ENCODE results near the gene OLFML2B.

DNA sequence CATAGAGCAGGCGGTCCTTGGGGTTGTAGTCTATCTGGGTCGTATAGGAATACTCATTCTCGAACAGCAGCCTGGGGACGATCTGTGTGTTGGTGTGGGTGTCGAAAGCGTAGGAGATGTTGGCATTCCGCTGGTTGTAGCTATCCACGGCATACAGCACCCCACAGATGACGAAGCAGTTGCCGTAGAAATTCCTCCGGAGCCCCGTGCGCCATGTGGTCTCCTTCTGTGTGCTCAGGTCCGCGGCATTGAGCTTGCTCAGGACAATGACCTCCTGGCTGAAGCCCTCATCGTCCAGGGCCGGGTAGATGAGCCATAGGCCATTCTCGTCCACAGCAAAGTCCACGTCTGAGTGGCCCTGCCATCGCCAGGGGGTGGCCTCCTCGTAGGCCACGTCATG lies 39.9 kb downstream of the OLFML2B start:
- TF ChIP-seq, protein P1, sequence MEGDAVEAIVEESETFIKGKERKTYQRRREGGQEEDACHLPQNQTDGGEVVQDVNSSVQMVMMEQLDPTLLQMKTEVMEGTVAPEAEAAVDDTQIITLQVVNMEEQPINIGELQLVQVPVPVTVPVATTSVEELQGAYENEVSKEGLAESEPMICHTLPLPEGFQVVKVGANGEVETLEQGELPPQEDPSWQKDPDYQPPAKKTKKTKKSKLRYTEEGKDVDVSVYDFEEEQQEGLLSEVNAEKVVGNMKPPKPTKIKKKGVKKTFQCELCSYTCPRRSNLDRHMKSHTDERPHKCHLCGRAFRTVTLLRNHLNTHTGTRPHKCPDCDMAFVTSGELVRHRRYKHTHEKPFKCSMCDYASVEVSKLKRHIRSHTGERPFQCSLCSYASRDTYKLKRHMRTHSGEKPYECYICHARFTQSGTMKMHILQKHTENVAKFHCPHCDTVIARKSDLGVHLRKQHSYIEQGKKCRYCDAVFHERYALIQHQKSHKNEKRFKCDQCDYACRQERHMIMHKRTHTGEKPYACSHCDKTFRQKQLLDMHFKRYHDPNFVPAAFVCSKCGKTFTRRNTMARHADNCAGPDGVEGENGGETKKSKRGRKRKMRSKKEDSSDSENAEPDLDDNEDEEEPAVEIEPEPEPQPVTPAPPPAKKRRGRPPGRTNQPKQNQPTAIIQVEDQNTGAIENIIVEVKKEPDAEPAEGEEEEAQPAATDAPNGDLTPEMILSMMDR (tag by site-specific recombination; IDR thresholded peaks at IDR 0.05): no peak
- TF ChIP-seq ZNF23 (tag by site-specific recombination; IDR thresholded peaks at IDR 0.05; ENCODE audit: borderline replicate concordance): no peak
- TF ChIP-seq REPIN1 (tag by site-specific recombination; IDR thresholded peaks at IDR 0.05; ENCODE audit: low read depth): no peak
- no peak for TF ChIP-seq YY1 (tag by site-specific recombination; IDR thresholded peaks at IDR 0.05)

All from HEK293 (cell line).